Measurements from ENCODE around the gene PIK3CA. TPM values are rescaled to one million over a fixed set of nuclear protein-coding genes. Genes with fewer than 3 reads are reported as not detected.
A peak's percentile ranks its signal among the peaks of the same experiment; 100 is the strongest.

The PIK3CA gene
- total RNA-seq, 1 donor, result 30.2 TPM

- H3K4me3 ChIP-seq (ENCODE audit: low read depth, low read length), result no peak overlapping the region
- DNase-seq (ENCODE audit: low read depth), result no peak
- no peak for TF ChIP-seq CTCF (IDR thresholded peaks at IDR 0.05; ENCODE audit: insufficient read depth, low read depth, low read length)
These were observed 20.8 kb downstream of the PIK3CA start for GRCh38 chr3:179168918-179169317.

- DNase-seq (ENCODE audit: low read depth), result no peak
- H3K4me3 ChIP-seq (ENCODE audit: low read depth, low read length), result no peak overlapping the region
- TF ChIP-seq CTCF (IDR thresholded peaks at IDR 0.05; ENCODE audit: insufficient read depth, low read depth, low read length), result no peak
These were observed 24.4 kb downstream of the PIK3CA start for GRCh38 chr3:179172546-179172945.

GRCh38 chr3:179174316-179174715 lies 26.2 kb downstream of the PIK3CA start:
- TF ChIP-seq CTCF (IDR thresholded peaks at IDR 0.05; ENCODE audit: insufficient read depth, low read depth, low read length), result no peak
- no peak overlapping the region for H3K4me3 ChIP-seq (ENCODE audit: low read depth, low read length)

GRCh38 chr3:179174898-179175297 lies 26.7 kb downstream of the PIK3CA start:
- no peak for DNase-seq (ENCODE audit: low read depth)
- TF ChIP-seq CTCF (IDR thresholded peaks at IDR 0.05; ENCODE audit: insufficient read depth, low read depth, low read length), result no peak
- H3K4me3 ChIP-seq (ENCODE audit: low read depth, low read length), result no peak overlapping the region

More at GRCh38 chr3:179174316-179174715, 26.2 kb downstream of the PIK3CA start:
- DNase-seq (ENCODE audit: low read depth), result no peak

- TF ChIP-seq CTCF (IDR thresholded peaks at IDR 0.05; ENCODE audit: insufficient read depth, low read depth, low read length), result no peak
- peak; percentile 51 for DNase-seq (ENCODE audit: low read depth)
- no peak overlapping the region for H3K4me3 ChIP-seq (ENCODE audit: low read depth, low read length)
These were observed 27.2 kb downstream of the PIK3CA start for GRCh38 chr3:179175358-179175757.

GRCh38 chr3:179177611-179178010 lies 29.5 kb downstream of the PIK3CA start:
- DNase-seq (ENCODE audit: low read depth), result no peak
- H3K4me3 ChIP-seq (ENCODE audit: low read depth, low read length), result no peak overlapping the region
- no peak for TF ChIP-seq CTCF (IDR thresholded peaks at IDR 0.05; ENCODE audit: insufficient read depth, low read depth, low read length)

- no peak for TF ChIP-seq CTCF (IDR thresholded peaks at IDR 0.05; ENCODE audit: insufficient read depth, low read depth, low read length)
- H3K4me3 ChIP-seq (ENCODE audit: low read depth, low read length), result no peak overlapping the region
- DNase-seq (ENCODE audit: low read depth), result no peak
These were observed 31.1 kb downstream of the PIK3CA start for GRCh38 chr3:179179256-179179655.
